Hematopoietic multipotent progenitor cell treated with erythropoietin and hydrocortisone succinate and interleukin-3 and kit ligand, for 4 days (in vitro differentiated cells): ENCODE results near the gene AK5.
"Not testable (repeated sequence)": the region's sequence is repeated elsewhere in the genome, so short reads cannot be mapped to it uniquely, and the experiment has no call there.

ENCODE experiments used
- DNase-seq: peaks from one replicate; pipeline ENCODE4 v3.0.0-alpha.2; 2015

AK5 gene

GRCh38 chr1:77463216-77463615, 181.4 kb downstream of the AK5 start:
- DNase-seq = no peak

GRCh38 chr1:77465139-77465538, 183.3 kb downstream of the AK5 start:
- DNase-seq = no peak

- no peak for DNase-seq
These were observed 184.1 kb downstream of the AK5 start for GRCh38 chr1:77465922-77466321.

GRCh38 chr1:77467021-77467595, 185.3 kb downstream of the AK5 start:
- DNase-seq = no peak

GRCh38 chr1:77467741-77468140, 185.9 kb downstream of the AK5 start:
- no peak for DNase-seq

- no peak for DNase-seq
These were observed 186.6 kb downstream of the AK5 start for GRCh38 chr1:77468257-77468948.

- DNase-seq = no peak
These were observed 187.3 kb downstream of the AK5 start for GRCh38 chr1:77468949-77469710.

- no peak for DNase-seq
These were observed 189.9 kb downstream of the AK5 start for GRCh38 chr1:77471691-77472090.

- DNase-seq = no peak
These were observed 191.9 kb downstream of the AK5 start for GRCh38 chr1:77473690-77474089.

GRCh38 chr1:77475641-77476040, 193.8 kb downstream of the AK5 start:
- DNase-seq = peak; percentile 62

- no peak for DNase-seq
These were observed 194.7 kb downstream of the AK5 start for GRCh38 chr1:77476475-77476874.

GRCh38 chr1:77484334-77484733, 202.5 kb downstream of the AK5 start:
- DNase-seq = no peak

GRCh38 chr1:77484926-77485325, 203.1 kb downstream of the AK5 start:
- no peak for DNase-seq

GRCh38 chr1:77487631-77488030, 205.8 kb downstream of the AK5 start:
- DNase-seq = no peak

- no peak for DNase-seq
These were observed 208.1 kb downstream of the AK5 start for GRCh38 chr1:77489910-77490309.

GRCh38 chr1:77494026-77494425, 212.2 kb downstream of the AK5 start:
- no peak for DNase-seq

- DNase-seq = no peak
These were observed 217.1 kb downstream of the AK5 start for GRCh38 chr1:77498918-77499317.

- no peak for DNase-seq
These were observed 217.6 kb downstream of the AK5 start for GRCh38 chr1:77499466-77499865.

- DNase-seq = peak; percentile 77
These were observed 223.2 kb downstream of the AK5 start for GRCh38 chr1:77504986-77505385.

- no peak for DNase-seq
These were observed 225.0 kb downstream of the AK5 start for GRCh38 chr1:77506771-77507170.

- no peak for DNase-seq
These were observed 227.3 kb downstream of the AK5 start for GRCh38 chr1:77509051-77509492.

- DNase-seq = no peak
These were observed 228.1 kb downstream of the AK5 start for GRCh38 chr1:77509898-77510297.

GRCh38 chr1:77511440-77511840, 229.6 kb downstream of the AK5 start:
- DNase-seq = no peak

- DNase-seq = not testable (repeated sequence)
These were observed 230.8 kb downstream of the AK5 start for GRCh38 chr1:77512650-77513049.
